Measurements from ENCODE around the gene NHP2. TPM values are rescaled to one million over a fixed set of nuclear protein-coding genes. Genes with fewer than 3 reads are reported as not detected.
"Not testable (repeated sequence)": the region's sequence is repeated elsewhere in the genome, so short reads cannot be mapped to it uniquely, and the experiment has no call there.

NHP2 gene
- total and polyA plus RNA-seq, 9 of the 15 experiments (the other 6 are each of a cell fraction or from before 2014, with no cell fraction given): 52.8 to 622 (median 144) TPM

DNA sequence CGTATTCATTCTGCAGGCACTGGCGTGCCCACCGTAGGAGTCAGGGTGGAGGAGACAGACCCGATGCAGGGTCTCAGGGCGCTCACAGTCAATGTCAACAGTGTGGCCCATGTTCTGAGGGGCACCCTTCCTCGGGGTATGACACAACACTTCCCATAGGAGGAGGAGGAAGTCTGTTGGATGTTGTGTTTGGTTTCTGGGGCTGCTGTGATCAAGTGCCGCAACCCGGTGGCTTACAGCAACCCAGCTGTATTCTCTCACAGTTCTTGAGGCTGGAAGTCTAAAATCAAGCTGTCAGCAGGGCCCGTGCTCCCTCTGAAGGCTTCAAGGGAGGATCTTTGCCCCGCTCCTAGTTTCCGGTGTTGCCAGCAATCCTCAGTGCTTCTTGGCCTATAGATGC is 45.0 kb upstream of the NHP2 start:
- CTCF ChIA-PET (ENCODE audit: low intra/inter-chr PET ratio): no interaction called here
- in situ Hi-C loops (cut with MboI) (no loop called here), intact Hi-C loops (cut with micrococcal nuclease) (no loop called here)
- Histone ChIP-seq H2AFZ (ENCODE audit: low read depth, low read length) (peak overlapping the region; percentile 55; the same call in 1 of the 2 replicates), H3K9me1 (ENCODE audit: control insufficient read depth, insufficient read depth, low read length) (no peaks in the 10 kb centered on the region), H3K27ac (ENCODE audit: extremely low read depth, low read depth, low read length) (no peak overlapping the region), H3K79me2 (ENCODE audit: control insufficient read depth, insufficient read depth, low read length) (peaks cover 7% of the 10 kb centered on the region), H3K36me3 (ENCODE audit: control insufficient read depth, insufficient read depth, low read length) (no peaks in the 10 kb centered on the region), H3K4me3 (no peak overlapping the region), H3K4me2 (ENCODE audit: insufficient read depth, low read length) (no peak overlapping the region), H3K27me3 (ENCODE audit: control insufficient read depth in 2 of 2, insufficient read depth in 2 of 2, low read length in 2 of 2) (peaks cover 5 to 15% of the 10 kb centered on the region in 2 experiments; a peak in 3 of 5 replicates), H4K20me1 (replicated peaks; ENCODE audit: control insufficient read depth, insufficient read depth, low read length) (no peaks in the 10 kb centered on the region), H3K9ac (ENCODE audit: insufficient read depth in 1 of 2, low read depth in 2 of 2, low read length in 2 of 2) (no peak overlapping the region), H3K9me3 (replicated peaks; ENCODE audit: control insufficient read depth, insufficient read depth, low read depth, low read length) (no peaks in the 10 kb centered on the region), H3K4me1 (replicated peaks in 1 of 2; ENCODE audit: control insufficient read depth in 2 of 2, insufficient read depth in 2 of 2, low read length in 2 of 2) (peaks cover 3 to 10% of the 10 kb centered on the region in 2 experiments; a peak in 4 of 5 replicates)
- ATAC-seq: no peak
- 65% methylated on average over 8 of the region's 11 CpGs for WGBS (ENCODE audit: insufficient coverage, low coverage, missing lambda C conversion rate)
- POLR2A ChIA-PET: interaction anchor here (0.6 kb wide), 1 partner anchor 682 kb away, joined by 4 read pairs; no protein-coding TSS in a partner anchor
- no peak for FAIRE-seq
- no TSS peak for BruUV-seq (replicated peaks)
- TF ChIP-seq HDAC2 (IDR thresholded peaks at IDR 0.05) (no peak), CBX3 (IDR thresholded peaks at IDR 0.05; ENCODE audit: borderline replicate concordance in 1 of 2, low read length in 2 of 2) (no peak), CHD2 (IDR thresholded peaks at IDR 0.05; ENCODE audit: low read depth, low read length) (no peak)
- no peak for DNase-seq (ENCODE audit: extremely low read depth in 1 of 4, low spot score in 3 of 4)

- BruUV-seq (replicated peaks); H3K4me2 ChIP-seq (ENCODE audit: insufficient read depth, low read length); H3K9me3 ChIP-seq (replicated peaks; ENCODE audit: control insufficient read depth, insufficient read depth, low read depth, low read length); FAIRE-seq; H3K27ac ChIP-seq (ENCODE audit: extremely low read depth, low read depth, low read length); intact Hi-C loops (cut with micrococcal nuclease); H4K20me1 ChIP-seq (replicated peaks; ENCODE audit: control insufficient read depth, insufficient read depth, low read length); H3K9me1 ChIP-seq (ENCODE audit: control insufficient read depth, insufficient read depth, low read length); H3K36me3 ChIP-seq (ENCODE audit: control insufficient read depth, insufficient read depth, low read length); H3K4me3 ChIP-seq; ATAC-seq; in situ Hi-C loops (cut with MboI); CTCF ChIA-PET (ENCODE audit: low intra/inter-chr PET ratio); H3K9ac ChIP-seq (ENCODE audit: insufficient read depth in 1 of 2, low read depth in 2 of 2, low read length in 2 of 2); H3K79me2 ChIP-seq (ENCODE audit: control insufficient read depth, insufficient read depth, low read length); DNase-seq (ENCODE audit: extremely low read depth in 1 of 4, low spot score in 3 of 4); H2AFZ ChIP-seq (ENCODE audit: low read depth, low read length): not testable (repeated sequence)
- Histone ChIP-seq H3K4me1 (replicated peaks in 1 of 2; ENCODE audit: control insufficient read depth in 2 of 2, insufficient read depth in 2 of 2, low read length in 2 of 2) (peaks cover 3 to 14% of the 10 kb centered on the region in 2 experiments; a peak in 4 of 5 replicates), H3K27me3 (ENCODE audit: control insufficient read depth in 2 of 2, insufficient read depth in 2 of 2, low read length in 2 of 2) (peaks cover 5 to 16% of the 10 kb centered on the region in 2 experiments; a peak in 3 of 5 replicates)
- POLR2A ChIA-PET: interaction anchor here (2.0 kb wide), 1 partner anchor 8 kb away, joined by 11 read pairs; no protein-coding TSS in a partner anchor
- WGBS (ENCODE audit: insufficient coverage, low coverage, missing lambda C conversion rate): 64% methylated on average over 11 of the region's 11 CpGs
Observed at GRCh38 chr5:178198151-178198550, 44.5 kb upstream of the NHP2 start.

Measured in K562 (cell line).